Measurements from ENCODE around the gene TMPRSS11D. TPM values are rescaled to one million over a fixed set of nuclear protein-coding genes. Genes with fewer than 3 reads are reported as not detected.

The TMPRSS11D gene
- total RNA-seq, 1 donor from 2014 or later: not detected

- peak; percentile 29 for FAIRE-seq
- H2AFZ ChIP-seq (ENCODE audit: low read depth, low read length): peak overlapping the region; percentile 49
- DNase-seq (ENCODE audit: low read depth): peak; percentile 97
Observed at GRCh38 chr4:67885762-67886161, 2.0 kb upstream of the TMPRSS11D start.

GRCh38 chr4:67884701-67885100 is 899 bp upstream of the TMPRSS11D start:
- Mint-ChIP-seq H3K9me3 (ENCODE audit: unreplicated experiment) (no peaks in the 10 kb centered on the region), H3K36me3 (ENCODE audit: low read depth, unreplicated experiment) (no peaks in the 10 kb centered on the region), H3K27me3 (ENCODE audit: low read depth, unreplicated experiment) (no peaks in the 10 kb centered on the region), H3K27ac (ENCODE audit: unreplicated experiment) (peak overlapping the region; percentile 9), H3K4me3 (ENCODE audit: unreplicated experiment) (no peak overlapping the region), H3K4me1 (ENCODE audit: low read depth, unreplicated experiment) (peaks cover 19% of the 10 kb centered on the region)
- H3K9ac ChIP-seq (ENCODE audit: low read length): no peak overlapping the region
- FAIRE-seq (no peak), DNase-seq (ENCODE audit: low read depth) (no peak)
- no peak overlapping the region for H3K4me3 ChIP-seq (ENCODE audit: insufficient read depth, low read depth, low read length)
- H3K27ac ChIP-seq (ENCODE audit: low read depth, low read length): no peak overlapping the region
- no peaks in the 10 kb centered on the region for H4K20me1 ChIP-seq (ENCODE audit: insufficient read depth, low read length)
- TF ChIP-seq CTCF (IDR thresholded peaks at IDR 0.05; ENCODE audit: insufficient read depth, low read depth, low read length) (no peak), EZH2 (IDR thresholded peaks at IDR 0.05; ENCODE audit: insufficient read depth, low read length) (no peak)
- H3K4me1 ChIP-seq (ENCODE audit: insufficient read depth, low read length): peaks cover 12% of the 10 kb centered on the region
- H2AFZ ChIP-seq (ENCODE audit: low read depth, low read length): no peak overlapping the region
- H3K79me2 ChIP-seq (ENCODE audit: insufficient read depth, low read length): no peaks in the 10 kb centered on the region
- H3K4me2 ChIP-seq (ENCODE audit: low read length): no peak overlapping the region
- H3K36me3 ChIP-seq (ENCODE audit: insufficient read depth, low read length): no peaks in the 10 kb centered on the region
- H3K9me3 ChIP-seq (ENCODE audit: insufficient read depth, low read depth, low read length): no peaks in the 10 kb centered on the region
- H3K27me3 ChIP-seq (ENCODE audit: insufficient read depth, low read length): no peaks in the 10 kb centered on the region

More at GRCh38 chr4:67885762-67886161, 2.0 kb upstream of the TMPRSS11D start:
- TF ChIP-seq EZH2 (IDR thresholded peaks at IDR 0.05; ENCODE audit: insufficient read depth, low read length) (no peak), CTCF (IDR thresholded peaks at IDR 0.05; ENCODE audit: insufficient read depth, low read depth, low read length) (no peak)
- peak overlapping the region; percentile 92 for H3K27ac Mint-ChIP-seq (ENCODE audit: unreplicated experiment)
- no peaks in the 10 kb centered on the region for H3K36me3 Mint-ChIP-seq (ENCODE audit: low read depth, unreplicated experiment)
- H3K36me3 ChIP-seq (ENCODE audit: insufficient read depth, low read length): no peaks in the 10 kb centered on the region
- H3K4me3 ChIP-seq (ENCODE audit: insufficient read depth, low read depth, low read length): peak overlapping the region; percentile 32
- peaks cover 12% of the 10 kb centered on the region for H3K4me1 ChIP-seq (ENCODE audit: insufficient read depth, low read length)
- no peaks in the 10 kb centered on the region for H4K20me1 ChIP-seq (ENCODE audit: insufficient read depth, low read length)
- H3K9ac ChIP-seq (ENCODE audit: low read length): peak overlapping the region; percentile 77
- no peaks in the 10 kb centered on the region for H3K9me3 ChIP-seq (ENCODE audit: insufficient read depth, low read depth, low read length)
- H3K27me3 Mint-ChIP-seq (ENCODE audit: low read depth, unreplicated experiment): no peaks in the 10 kb centered on the region
- no peaks in the 10 kb centered on the region for H3K79me2 ChIP-seq (ENCODE audit: insufficient read depth, low read length)
- peak overlapping the region; percentile 96 for H3K27ac ChIP-seq (ENCODE audit: low read depth, low read length)
- peaks cover 19% of the 10 kb centered on the region for H3K4me1 Mint-ChIP-seq (ENCODE audit: low read depth, unreplicated experiment)
- H3K27me3 ChIP-seq (ENCODE audit: insufficient read depth, low read length): no peaks in the 10 kb centered on the region
- no peak overlapping the region for H3K4me3 Mint-ChIP-seq (ENCODE audit: unreplicated experiment)
- H3K4me2 ChIP-seq (ENCODE audit: low read length): peak overlapping the region; percentile 79
- H3K9me3 Mint-ChIP-seq (ENCODE audit: unreplicated experiment): no peaks in the 10 kb centered on the region

GRCh38 chr4:67883458-67883857 is 344 bp downstream of the TMPRSS11D start:
- no peaks in the 10 kb centered on the region for H3K36me3 Mint-ChIP-seq (ENCODE audit: low read depth, unreplicated experiment)

More at GRCh38 chr4:67883458-67883857, 344 bp downstream of the TMPRSS11D start:
- no peak overlapping the region for H3K4me3 ChIP-seq (ENCODE audit: insufficient read depth, low read depth, low read length)
- H3K27ac ChIP-seq (ENCODE audit: low read depth, low read length): no peak overlapping the region
- H3K27me3 ChIP-seq (ENCODE audit: insufficient read depth, low read length): no peaks in the 10 kb centered on the region
- peaks cover 19% of the 10 kb centered on the region for H3K4me1 Mint-ChIP-seq (ENCODE audit: low read depth, unreplicated experiment)
- H3K36me3 ChIP-seq (ENCODE audit: insufficient read depth, low read length): no peaks in the 10 kb centered on the region
- no peaks in the 10 kb centered on the region for H4K20me1 ChIP-seq (ENCODE audit: insufficient read depth, low read length)
- H3K27ac Mint-ChIP-seq (ENCODE audit: unreplicated experiment): no peak overlapping the region
- H3K79me2 ChIP-seq (ENCODE audit: insufficient read depth, low read length): no peaks in the 10 kb centered on the region
- no peaks in the 10 kb centered on the region for H3K9me3 ChIP-seq (ENCODE audit: insufficient read depth, low read depth, low read length)
- no peak overlapping the region for H3K4me3 Mint-ChIP-seq (ENCODE audit: unreplicated experiment)
- H3K4me2 ChIP-seq (ENCODE audit: low read length): no peak overlapping the region
- no peaks in the 10 kb centered on the region for H3K27me3 Mint-ChIP-seq (ENCODE audit: low read depth, unreplicated experiment)
- H3K4me1 ChIP-seq (ENCODE audit: insufficient read depth, low read length): peaks cover 12% of the 10 kb centered on the region
- FAIRE-seq (no peak), DNase-seq (ENCODE audit: low read depth) (no peak)
- no peak overlapping the region for H3K9ac ChIP-seq (ENCODE audit: low read length)
- no peak overlapping the region for H2AFZ ChIP-seq (ENCODE audit: low read depth, low read length)
- no peaks in the 10 kb centered on the region for H3K9me3 Mint-ChIP-seq (ENCODE audit: unreplicated experiment)
- TF ChIP-seq CTCF (IDR thresholded peaks at IDR 0.05; ENCODE audit: insufficient read depth, low read depth, low read length): no peak
- no peak for TF ChIP-seq EZH2 (IDR thresholded peaks at IDR 0.05; ENCODE audit: insufficient read depth, low read length)
